HFFc6 (cell line): ENCODE results near the gene CLK2. TPM values are rescaled to one million over a fixed set of nuclear protein-coding genes. Genes with fewer than 3 reads are reported as not detected.
A peak's percentile ranks its signal among the peaks of the same experiment; 100 is the strongest.
"Not testable (repeated sequence)": the region's sequence is repeated elsewhere in the genome, so short reads cannot be mapped to it uniquely, and the experiment has no call there.

Source experiments
- DNase-seq: peaks from one replicate; pipeline ENCODE4 v3.0.0-alpha.2; 2018
- H3K27ac Mint-ChIP-seq: 2 replicates; pipeline ENCODE4 v1.8.0; 2020; ENCODE audit warnings: mild to moderate bottlenecking, mixed read lengths
- H3K27me3 Mint-ChIP-seq: 2 replicates; pipeline ENCODE4 v1.8.0; 2021; ENCODE audit warnings: mild to moderate bottlenecking, moderate library complexity, mixed read lengths; ENCODE audit not compliant: insufficient read depth
- H3K36me3 Mint-ChIP-seq: 2 replicates; pipeline ENCODE4 v1.8.0; 2021; ENCODE audit warnings: low read depth, mixed read lengths
- H3K4me1 Mint-ChIP-seq: 2 replicates; pipeline ENCODE4 v1.8.0; 2020; ENCODE audit warnings: low read depth, mixed read lengths
- H3K4me3 Mint-ChIP-seq: 2 replicates; pipeline ENCODE4 v1.8.0; 2020; ENCODE audit warnings: mild to moderate bottlenecking, moderate library complexity, mixed read lengths
- H3K9me3 Mint-ChIP-seq: 2 replicates; pipeline ENCODE4 v1.8.0; 2020; ENCODE audit warnings: mild to moderate bottlenecking, mixed read lengths
- CTCF ChIP-seq: fragments of 200-600 bp; sonication (generic); IDR thresholded peaks from 2 replicates; pipeline ENCODE4 v1.5.0; 2021; ENCODE audit warnings: antibody characterized with exemption, mild to moderate bottlenecking
- total RNA-seq, 6 experiments: library from RNA; stranded (reverse); fragmentation: NEBNext Ultra II Directional; extraction: Animal tissue kit (Norgen Biotek cat#: 25700); gene quantifications; 2 replicates in 1 of 6; 3 replicates in 5 of 6; pipeline ENCODE4 v1.2.3, GENCODE V29; 2021

CLK2 gene
- total RNA-seq, 6 experiments from 2014 or later: 24.8 to 32.8 (median 30.0) TPM

- H3K36me3 Mint-ChIP-seq, DNase-seq, H3K9me3 Mint-ChIP-seq, H3K27me3 Mint-ChIP-seq, H3K4me3 Mint-ChIP-seq: not testable (repeated sequence)
- Mint-ChIP-seq H3K27ac (peak overlapping the region; percentile 21), H3K4me1 (peaks cover 28% of the 10 kb centered on the region)
These were observed 41.0 kb downstream of the CLK2 start for GRCh38 chr1:155232001-155232978.

- not testable (repeated sequence) for H3K36me3 Mint-ChIP-seq, H3K4me3 Mint-ChIP-seq, H3K9me3 Mint-ChIP-seq, DNase-seq
- H3K27me3 Mint-ChIP-seq: peaks cover 10% of the 10 kb centered on the region
- peaks cover 35% of the 10 kb centered on the region for H3K4me1 Mint-ChIP-seq
- peak overlapping the region; percentile 12; the same call in 1 of the 2 replicates for H3K27ac Mint-ChIP-seq
These were observed 42.0 kb downstream of the CLK2 start for GRCh38 chr1:155231302-155231701.

GRCh38 chr1:155228096-155228427 lies 45.2 kb downstream of the CLK2 start:
- H3K27ac Mint-ChIP-seq: peak overlapping the region; percentile 86
- peak overlapping the region; percentile 91 for H3K4me3 Mint-ChIP-seq
- peaks cover 60% of the 10 kb centered on the region for H3K4me1 Mint-ChIP-seq
- H3K27me3 Mint-ChIP-seq: peaks cover 10% of the 10 kb centered on the region
- DNase-seq: peak; percentile 27
- H3K36me3 Mint-ChIP-seq: no peaks in the 10 kb centered on the region; the same call in 1 of the 2 replicates
- TF ChIP-seq CTCF: no peak
- no peaks in the 10 kb centered on the region for H3K9me3 Mint-ChIP-seq

GRCh38 chr1:155227261-155228095 lies 45.8 kb downstream of the CLK2 start:
- Mint-ChIP-seq H3K4me1 (peaks cover 58% of the 10 kb centered on the region), H3K27me3 (peaks cover 10% of the 10 kb centered on the region), H3K4me3 (peak overlapping the region; percentile 91), H3K9me3 (no peaks in the 10 kb centered on the region), H3K36me3 (no peaks in the 10 kb centered on the region; the same call in 1 of the 2 replicates), H3K27ac (peak overlapping the region; percentile 86)
- peak; percentile 98 for DNase-seq
- TF ChIP-seq CTCF: no peak

- peaks cover 52% of the 10 kb centered on the region for H3K4me1 Mint-ChIP-seq
- peak; percentile 44 for DNase-seq
These were observed 46.4 kb downstream of the CLK2 start for GRCh38 chr1:155226910-155227260.

More at GRCh38 chr1:155226910-155227260, 46.4 kb downstream of the CLK2 start:
- Mint-ChIP-seq H3K36me3 (no peaks in the 10 kb centered on the region; the same call in 1 of the 2 replicates), H3K27ac (peak overlapping the region; percentile 86), H3K4me3 (peak overlapping the region; percentile 91), H3K9me3 (no peaks in the 10 kb centered on the region), H3K27me3 (peaks cover 10% of the 10 kb centered on the region)
- TF ChIP-seq CTCF: peak; percentile 51
